Stimulated activated effector memory CD8-positive, alpha-beta T cell treated with anti-CD3 and anti-CD28 coated beads, Interleukin-12 subunit alpha, Interleukin-12 subunit beta, amount 100 ng/mL, for 72 hours (primary cell): ENCODE measurements around the gene ERN2.

Experiments used
- ATAC-seq: fragments of 150-1000 bp; cut with Tn5 transposase; 2 replicates; pipeline ENCODE4 v1.10.0; 2021
- DNase-seq, 2 donors: peaks; one replicate each; pipeline ENCODE4 v3.0.0; 2021 to 2022; ENCODE audit warnings: low spot score in 2 of 2
- H3K27ac Mint-ChIP-seq: one replicate; pipeline ENCODE4 v1.8.0; 2022; ENCODE audit warnings: mild to moderate bottlenecking, mixed read lengths
- H3K36me3 Mint-ChIP-seq: one replicate; pipeline ENCODE4 v1.8.0; 2022; ENCODE audit warnings: mild to moderate bottlenecking, mixed read lengths
- H3K4me1 Mint-ChIP-seq: one replicate; pipeline ENCODE4 v1.8.0; 2022; ENCODE audit warnings: mixed read lengths
- H3K4me3 Mint-ChIP-seq: one replicate; pipeline ENCODE4 v1.8.0; 2022; ENCODE audit warnings: mild to moderate bottlenecking, mixed read lengths
- H3K9me3 Mint-ChIP-seq: one replicate; pipeline ENCODE4 v1.8.0; 2022; ENCODE audit warnings: mixed read lengths

Gene ERN2

DNA sequence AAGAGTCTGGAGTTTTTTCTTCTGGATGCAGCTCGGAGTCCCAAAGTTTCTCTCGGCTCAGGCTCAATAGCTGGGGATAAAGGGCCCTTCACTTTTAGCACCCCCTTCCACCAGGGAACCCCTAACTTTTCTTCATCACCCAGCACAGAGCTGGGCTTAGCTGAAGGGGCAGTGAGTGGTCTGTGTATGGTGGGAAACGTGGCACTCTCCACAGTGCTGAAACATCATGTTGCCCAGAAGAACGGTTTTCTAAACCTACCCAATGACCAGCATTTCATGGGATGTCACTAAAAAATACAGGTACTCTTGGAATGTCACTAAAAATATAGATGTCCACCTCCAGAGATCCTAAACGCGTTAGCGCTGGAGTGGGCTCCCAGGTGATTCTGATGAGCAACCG is 12.0 kb downstream of the ERN2 start:
- H3K9me3 Mint-ChIP-seq = peaks cover 7% of the 10 kb centered on the region
- no peak for DNase-seq
- H3K4me1 Mint-ChIP-seq = peaks cover 11% of the 10 kb centered on the region
- ATAC-seq = no peak
- H3K27ac Mint-ChIP-seq = no peak overlapping the region
- H3K36me3 Mint-ChIP-seq = no peaks in the 10 kb centered on the region
- H3K4me3 Mint-ChIP-seq = no peak overlapping the region

DNA sequence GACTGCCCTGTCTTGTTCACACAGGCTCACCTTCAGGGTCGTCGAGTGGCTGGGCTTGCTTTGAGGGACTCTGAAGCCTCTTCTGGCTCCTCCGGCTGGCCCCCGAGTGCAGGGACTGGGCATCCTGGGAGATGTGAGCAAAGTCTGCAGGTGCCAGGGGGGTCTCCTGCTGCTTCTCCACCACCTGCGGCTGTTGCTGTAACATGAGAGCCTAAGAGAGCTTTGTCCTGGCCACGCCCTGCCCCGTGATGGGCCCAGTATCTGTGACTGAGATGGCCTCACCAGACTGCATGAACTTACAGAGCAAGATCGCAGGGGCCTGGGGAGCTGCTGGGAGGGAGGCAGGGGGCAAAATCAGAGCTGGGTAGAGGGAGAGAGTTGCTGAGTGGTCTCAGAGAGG is 12.5 kb downstream of the ERN2 start:
- DNase-seq (no peak), ATAC-seq (no peak)
- Mint-ChIP-seq H3K36me3 (no peaks in the 10 kb centered on the region), H3K9me3 (peaks cover 7% of the 10 kb centered on the region), H3K4me1 (peaks cover 11% of the 10 kb centered on the region), H3K27ac (no peak overlapping the region), H3K4me3 (no peak overlapping the region)

DNA sequence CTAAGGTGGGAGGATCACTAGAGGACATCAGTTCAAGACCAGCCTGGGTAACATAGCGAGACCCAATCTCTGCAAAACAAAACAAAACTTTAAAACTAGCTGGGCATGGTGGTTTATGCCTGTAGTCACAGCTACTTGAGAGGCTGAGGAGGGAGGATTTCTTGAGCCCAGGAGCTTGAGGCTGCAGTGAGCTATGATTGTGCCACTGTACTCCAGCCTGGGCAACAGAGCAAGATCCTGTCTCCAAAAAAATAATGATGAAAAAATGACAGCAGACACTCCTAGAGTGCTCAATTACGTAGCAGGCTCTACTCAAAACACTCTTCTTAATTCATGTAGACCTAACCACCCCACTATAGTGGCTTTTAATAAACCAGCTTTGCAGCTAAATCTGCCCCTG is 12.9 kb downstream of the ERN2 start:
- ATAC-seq = no peak
- Mint-ChIP-seq H3K4me1 (peaks cover 11% of the 10 kb centered on the region), H3K36me3 (no peaks in the 10 kb centered on the region), H3K4me3 (no peak overlapping the region), H3K27ac (no peak overlapping the region), H3K9me3 (peaks cover 7% of the 10 kb centered on the region)
- no peak for DNase-seq

DNA sequence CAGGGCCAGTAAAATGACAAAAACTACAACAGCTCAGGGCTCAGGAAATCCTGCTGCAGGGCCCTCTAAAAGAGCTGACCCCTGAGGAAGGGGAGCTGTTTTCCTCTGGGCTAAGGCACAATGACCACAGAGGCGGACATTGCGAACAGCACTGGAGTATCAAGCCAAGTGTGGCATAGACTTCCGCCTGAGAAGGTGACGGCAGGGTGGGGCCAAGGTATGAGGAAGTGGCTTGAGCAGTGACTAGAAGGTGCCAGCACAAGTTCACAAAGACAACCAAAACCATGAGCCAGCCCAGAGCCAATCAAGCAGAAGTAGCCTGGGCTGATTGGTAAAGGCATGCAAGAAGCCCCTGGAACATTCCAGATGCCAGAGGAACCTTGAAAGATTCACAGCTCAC is 13.9 kb downstream of the ERN2 start:
- peaks cover 7% of the 10 kb centered on the region for H3K9me3 Mint-ChIP-seq
- peak; percentile 81 for ATAC-seq
- DNase-seq = no peak
- H3K27ac Mint-ChIP-seq = peak overlapping the region; percentile 40
- no peak overlapping the region for H3K4me3 Mint-ChIP-seq
- no peaks in the 10 kb centered on the region for H3K36me3 Mint-ChIP-seq
- peaks cover 11% of the 10 kb centered on the region for H3K4me1 Mint-ChIP-seq

DNA sequence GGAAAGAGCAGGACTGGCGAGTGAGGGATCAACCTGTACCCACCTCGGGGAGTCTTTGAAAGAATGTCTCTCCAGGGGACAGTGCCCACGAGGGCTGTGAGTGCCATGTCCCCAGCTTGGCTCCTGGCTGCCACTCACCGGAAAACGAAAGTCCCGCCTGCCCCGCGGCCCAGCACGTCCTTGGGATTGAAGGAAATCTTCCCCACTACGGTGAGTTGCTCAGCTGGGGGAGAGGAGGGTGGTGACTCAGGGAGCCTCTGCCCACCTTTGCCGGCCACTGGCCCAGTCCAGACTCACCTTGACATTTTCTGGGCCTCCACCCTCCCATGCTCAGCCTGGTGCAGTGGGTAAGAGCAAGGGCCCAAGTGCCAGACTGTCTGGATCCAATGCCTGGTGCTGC is 17.3 kb downstream of the ERN2 start:
- Mint-ChIP-seq H3K4me1 (peaks cover 11% of the 10 kb centered on the region), H3K36me3 (peaks cover 7% of the 10 kb centered on the region), H3K4me3 (no peak overlapping the region), H3K27ac (no peak overlapping the region), H3K9me3 (no peaks in the 10 kb centered on the region)
- no peak for ATAC-seq
- no peak for DNase-seq

DNA sequence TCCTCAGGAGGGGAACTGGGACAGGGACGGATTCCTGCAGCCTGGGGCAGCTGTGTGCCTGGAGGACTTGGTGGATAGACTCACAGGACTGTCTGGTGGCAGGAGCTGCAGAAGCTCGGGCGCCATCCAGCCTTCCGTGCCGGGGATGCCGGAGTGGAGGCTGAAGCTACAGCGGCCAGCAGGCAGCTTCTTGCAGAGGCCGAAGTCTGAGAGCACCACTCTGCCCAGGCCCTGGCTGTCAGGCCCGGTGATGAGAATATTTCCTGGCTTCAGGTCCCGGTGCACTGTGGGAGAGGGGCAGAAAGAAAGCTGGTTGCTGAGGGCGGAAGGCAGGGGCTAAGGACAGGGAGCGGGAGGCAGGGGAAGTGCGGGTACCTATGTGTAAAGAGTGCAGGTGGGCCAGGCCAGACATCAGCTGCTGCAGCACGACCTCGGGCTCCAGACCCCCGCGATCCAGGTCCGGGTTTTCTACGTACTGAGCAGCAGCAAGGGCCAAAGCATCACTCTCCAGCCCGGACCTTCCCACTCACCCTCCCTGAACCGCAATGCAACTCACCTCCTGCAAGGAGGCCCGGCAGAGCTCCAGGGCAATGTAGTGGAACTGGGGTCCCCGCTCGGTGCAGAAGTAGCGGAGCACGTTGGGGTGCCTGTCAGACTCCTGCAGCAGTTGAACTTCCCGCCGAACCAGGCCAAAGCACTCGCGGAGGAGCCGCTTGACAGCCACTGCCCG is 18.2 kb downstream of the ERN2 start:
- DNase-seq (no peak), ATAC-seq (no peak)
- Mint-ChIP-seq H3K36me3 (peaks cover 14% of the 10 kb centered on the region), H3K4me1 (peaks cover 11% of the 10 kb centered on the region), H3K9me3 (no peaks in the 10 kb centered on the region), H3K27ac (no peak overlapping the region), H3K4me3 (no peak overlapping the region)

DNA sequence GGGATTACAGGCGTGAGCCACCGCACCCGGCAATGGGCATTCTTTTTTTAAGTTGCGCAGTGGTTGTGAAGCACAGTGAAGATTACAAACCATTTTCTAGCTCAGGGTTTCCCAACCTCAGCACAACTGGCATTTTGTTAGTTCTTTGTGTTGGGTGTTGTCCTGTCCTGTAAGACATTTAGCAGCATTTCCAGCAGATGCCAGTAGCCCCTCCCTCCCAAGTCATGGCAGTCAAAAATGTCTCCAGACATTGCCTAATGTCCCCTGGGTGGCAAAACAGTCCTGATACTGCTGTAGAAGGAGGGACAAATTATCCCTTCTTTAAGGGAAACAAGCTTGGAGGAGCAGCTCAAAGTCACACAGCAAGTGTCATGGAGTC is 18.8 kb downstream of the ERN2 start:
- Mint-ChIP-seq H3K9me3 (no peaks in the 10 kb centered on the region), H3K27ac (no peak overlapping the region), H3K4me3 (no peak overlapping the region), H3K4me1 (peaks cover 8% of the 10 kb centered on the region), H3K36me3 (peaks cover 20% of the 10 kb centered on the region)
- no peak for DNase-seq
- ATAC-seq = no peak

DNA sequence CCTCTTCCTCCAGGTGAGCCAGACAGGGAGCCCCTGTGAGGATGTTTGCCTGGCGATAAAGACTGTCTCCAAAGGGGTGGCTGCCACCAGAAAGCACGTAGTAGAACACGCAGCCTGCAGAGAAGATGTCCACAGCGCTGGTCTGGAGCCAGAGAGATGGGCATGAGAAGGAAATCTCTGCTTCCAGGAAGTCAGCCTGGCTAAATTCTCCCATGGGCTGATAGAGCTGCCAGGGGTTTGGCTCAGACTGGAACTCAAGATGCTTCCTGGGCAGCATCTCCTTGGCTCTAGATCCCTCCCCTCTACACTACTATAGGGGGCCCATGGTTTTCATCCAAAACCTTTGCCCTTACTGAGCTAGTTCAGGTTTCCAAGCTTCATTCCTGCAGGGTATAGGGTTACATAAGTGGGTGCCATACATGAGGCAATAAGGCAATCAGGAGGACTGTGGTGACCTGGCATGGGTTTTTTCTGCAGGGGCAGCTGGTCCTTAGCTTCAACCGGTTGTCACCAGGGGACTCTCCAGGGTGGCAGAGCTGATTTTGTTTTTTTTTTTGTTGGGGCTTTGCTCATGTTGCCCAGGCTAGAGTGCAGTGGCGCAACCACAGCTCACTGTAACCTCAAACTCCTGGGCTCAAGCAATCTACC is 20.7 kb downstream of the ERN2 start:
- ATAC-seq = no peak
- no peak for DNase-seq
- peaks cover 39% of the 10 kb centered on the region for H3K36me3 Mint-ChIP-seq

DNA sequence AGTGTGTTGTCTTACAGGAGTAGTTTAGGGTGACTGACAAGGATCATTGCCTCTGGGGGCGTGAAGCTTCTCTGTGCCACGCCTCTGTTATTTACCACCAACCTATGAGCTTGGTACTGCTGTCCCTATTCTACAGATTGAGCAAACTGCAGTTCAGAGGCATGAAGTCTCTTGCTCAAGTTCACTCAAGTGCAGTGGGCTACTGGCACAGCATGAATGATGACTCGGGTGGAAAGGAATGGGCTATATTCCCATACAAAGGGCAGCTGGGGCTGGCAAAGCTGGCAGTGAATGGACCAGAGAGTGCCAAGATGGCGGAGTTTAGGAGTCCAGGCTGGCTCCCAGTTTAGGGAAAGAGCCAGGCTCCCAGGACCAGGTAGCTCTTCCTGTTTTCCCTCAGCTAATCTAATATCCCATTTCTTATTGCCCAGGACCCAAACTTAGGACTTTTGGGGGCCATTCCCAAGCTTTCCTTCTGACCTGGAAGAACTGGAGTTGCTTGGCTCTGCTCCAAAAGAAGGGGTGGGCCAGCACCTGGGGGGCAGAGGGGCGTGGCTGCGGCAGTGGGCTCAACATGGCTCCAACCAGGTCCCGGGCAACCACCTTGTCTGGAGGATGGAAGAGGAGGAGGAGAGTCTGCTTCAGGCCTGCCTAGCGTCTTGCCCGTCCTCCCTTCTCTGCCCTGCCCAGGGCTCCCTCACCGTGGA is 21.4 kb downstream of the ERN2 start:
- Mint-ChIP-seq H3K4me1 (no peaks in the 10 kb centered on the region), H3K27ac (no peak overlapping the region), H3K4me3 (no peak overlapping the region), H3K36me3 (peaks cover 46% of the 10 kb centered on the region), H3K9me3 (no peaks in the 10 kb centered on the region)
- no peak for ATAC-seq
- no peak for DNase-seq

More for the DNA sequence above, 20.7 kb downstream of the ERN2 start:
- no peak overlapping the region for H3K4me3 Mint-ChIP-seq
- no peak overlapping the region for H3K27ac Mint-ChIP-seq
- H3K4me1 Mint-ChIP-seq = no peaks in the 10 kb centered on the region
- no peaks in the 10 kb centered on the region for H3K9me3 Mint-ChIP-seq

DNA sequence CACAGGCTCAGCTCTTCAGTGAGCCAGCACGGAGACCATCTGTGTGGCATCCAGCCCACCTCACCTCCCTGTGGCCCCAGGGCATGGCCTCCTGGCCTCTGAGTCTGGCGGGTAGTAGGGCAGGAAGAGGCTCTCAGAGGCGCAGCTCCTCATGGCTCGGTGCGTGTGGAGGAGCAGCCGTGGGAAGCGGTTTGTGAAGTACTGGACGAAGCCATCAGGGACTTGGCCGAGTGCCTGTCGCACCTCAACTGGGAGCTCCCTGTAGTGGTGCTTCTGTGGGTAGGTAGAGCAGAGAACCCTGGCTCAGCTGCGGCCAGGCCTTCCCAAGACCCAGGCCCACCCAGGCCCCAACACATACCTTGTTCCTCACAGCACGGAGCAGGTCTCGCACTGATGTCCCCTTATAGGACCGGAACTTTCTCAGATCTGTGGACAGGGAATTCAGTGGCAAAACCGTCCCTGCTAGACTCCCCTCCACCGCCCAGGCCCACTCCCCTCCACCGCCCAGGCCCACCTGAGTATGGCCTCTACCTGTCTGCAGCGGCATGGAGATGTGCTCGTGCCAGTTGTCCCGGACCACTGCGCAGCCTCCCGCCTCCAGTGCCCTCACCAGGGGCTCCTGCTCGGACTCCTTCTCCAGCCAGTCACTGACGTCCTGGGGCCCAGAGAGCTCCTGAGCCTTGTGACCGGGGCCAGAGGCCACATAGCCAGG is 22.1 kb downstream of the ERN2 start:
- H3K4me1 Mint-ChIP-seq = no peaks in the 10 kb centered on the region

DNA sequence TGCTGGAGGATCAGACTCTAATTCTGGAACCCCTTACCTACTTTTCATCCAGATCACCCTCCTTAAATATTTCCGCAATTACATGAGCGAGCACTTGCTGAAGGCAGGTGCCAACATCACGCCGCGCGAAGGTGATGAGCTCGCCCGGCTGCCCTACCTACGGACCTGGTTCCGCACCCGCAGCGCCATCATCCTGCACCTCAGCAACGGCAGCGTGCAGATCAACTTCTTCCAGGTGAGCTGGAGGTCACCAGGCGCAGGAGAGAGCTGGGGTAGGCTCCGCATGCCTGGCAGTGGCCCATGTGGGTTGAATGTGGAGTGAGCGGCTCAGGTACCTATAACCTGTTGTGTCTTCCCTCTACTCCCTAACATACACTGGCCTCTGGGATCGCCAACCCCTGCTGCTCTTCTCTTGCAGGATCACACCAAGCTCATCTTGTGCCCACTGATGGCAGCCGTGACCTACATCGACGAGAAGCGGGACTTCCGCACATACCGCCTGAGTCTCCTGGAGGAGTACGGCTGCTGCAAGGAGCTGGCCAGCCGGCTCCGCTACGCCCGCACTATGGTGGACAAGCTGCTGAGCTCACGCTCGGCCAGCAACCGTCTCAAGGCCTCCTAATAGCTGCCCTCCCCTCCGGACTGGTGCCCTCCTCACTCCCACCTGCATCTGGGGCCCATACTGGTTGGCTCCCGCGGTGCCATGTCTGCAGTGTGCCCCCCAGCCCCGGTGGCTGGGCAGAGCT is 23.4 kb downstream of the ERN2 start:
- DNase-seq = no peak
- H3K4me3 Mint-ChIP-seq = no peak overlapping the region
- H3K36me3 Mint-ChIP-seq = peaks cover 66% of the 10 kb centered on the region
- H3K9me3 Mint-ChIP-seq = no peaks in the 10 kb centered on the region
- ATAC-seq = no peak
- H3K4me1 Mint-ChIP-seq = no peaks in the 10 kb centered on the region
- H3K27ac Mint-ChIP-seq = no peak overlapping the region

More for the DNA sequence above, 22.1 kb downstream of the ERN2 start:
- no peak for DNase-seq
- no peak for ATAC-seq
- Mint-ChIP-seq H3K36me3 (peaks cover 53% of the 10 kb centered on the region), H3K9me3 (no peaks in the 10 kb centered on the region), H3K27ac (no peak overlapping the region), H3K4me3 (no peak overlapping the region)

DNA sequence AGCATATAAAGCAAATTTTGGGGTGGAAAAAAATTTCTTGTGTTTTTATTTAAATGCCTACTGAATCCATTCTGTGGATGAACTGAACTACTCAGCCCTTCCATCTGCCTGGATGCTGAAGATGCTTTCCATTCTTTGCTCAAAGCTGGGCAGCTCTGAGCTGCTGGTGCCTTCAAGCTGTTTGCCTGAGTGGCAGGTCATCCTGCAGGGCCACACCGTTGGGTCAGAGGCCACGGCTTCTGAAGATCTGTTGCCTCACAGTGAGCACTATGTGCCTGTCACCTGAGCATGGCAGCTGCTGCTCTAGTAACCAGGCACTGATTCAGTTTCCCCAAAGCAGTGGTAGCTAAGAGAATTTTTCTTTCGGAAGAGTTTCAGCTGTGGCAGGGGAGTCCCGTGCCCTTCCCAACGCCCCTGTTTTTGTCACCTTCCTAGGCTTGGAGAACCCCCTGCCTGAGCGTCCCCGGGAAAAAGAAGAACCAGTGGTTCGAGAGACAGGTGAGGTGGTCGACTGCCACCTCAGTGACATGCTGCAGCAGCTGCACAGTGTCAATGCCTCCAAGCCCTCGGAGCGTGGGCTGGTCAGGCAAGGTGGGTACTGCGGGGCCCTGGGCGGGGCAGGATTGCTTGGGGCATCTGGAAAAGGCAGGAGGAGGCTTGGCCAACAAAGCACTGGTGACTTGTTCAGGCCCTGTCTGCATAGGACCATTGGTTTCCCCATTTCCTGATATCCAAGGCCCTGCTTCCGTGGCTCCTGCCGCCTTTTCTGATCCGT is 25.8 kb downstream of the ERN2 start:
- Mint-ChIP-seq H3K27ac (no peak overlapping the region), H3K4me3 (no peak overlapping the region), H3K4me1 (no peaks in the 10 kb centered on the region), H3K36me3 (peaks cover 90% of the 10 kb centered on the region), H3K9me3 (no peaks in the 10 kb centered on the region)
- ATAC-seq (no peak), DNase-seq (no peak)

DNA sequence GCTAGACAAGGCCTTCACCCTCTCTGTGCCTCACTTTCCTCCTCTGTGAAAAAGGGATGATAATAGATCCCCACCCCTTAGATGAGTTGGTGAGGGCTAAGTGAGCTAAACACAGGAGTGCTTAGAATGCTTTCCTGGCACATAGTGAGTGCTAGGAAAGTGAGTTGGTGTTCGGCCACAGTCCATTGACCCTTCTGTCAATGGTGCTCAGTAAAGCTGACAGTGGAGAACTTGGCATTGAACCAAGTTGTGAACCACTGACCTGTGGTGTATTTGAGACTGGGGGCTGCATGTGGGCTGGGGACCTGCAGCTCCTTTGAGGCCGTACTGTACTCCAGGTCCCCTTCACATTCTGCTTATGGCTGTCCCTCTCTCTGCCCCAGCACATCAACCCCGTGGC is 29.5 kb downstream of the ERN2 start:
- Mint-ChIP-seq H3K27ac (no peak overlapping the region), H3K36me3 (peaks cover 93% of the 10 kb centered on the region), H3K4me3 (no peak overlapping the region), H3K9me3 (no peaks in the 10 kb centered on the region), H3K4me1 (peaks cover 14% of the 10 kb centered on the region)
- no peak for ATAC-seq
- no peak for DNase-seq

DNA sequence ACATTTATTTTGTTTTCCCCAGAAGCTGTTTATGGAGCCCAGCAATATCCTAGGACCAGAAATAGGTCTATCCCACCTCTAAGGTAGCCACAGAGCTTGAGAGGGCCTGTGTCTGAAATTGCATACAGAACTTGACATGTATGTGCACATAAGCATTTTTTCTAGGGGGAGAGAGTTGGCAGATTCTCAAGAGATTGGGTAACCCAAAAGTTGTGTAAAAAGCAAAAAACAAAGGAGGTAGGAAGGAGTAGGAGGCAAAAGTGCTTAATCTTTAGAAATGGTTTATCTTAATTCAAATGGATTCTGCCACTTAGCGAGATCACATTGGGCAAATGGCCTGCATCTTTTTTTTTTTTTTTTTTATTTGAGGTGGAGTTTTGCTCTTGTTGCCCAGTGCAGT is 30.8 kb downstream of the ERN2 start:
- no peak overlapping the region for H3K27ac Mint-ChIP-seq
- ATAC-seq = no peak
- peaks cover 80% of the 10 kb centered on the region for H3K36me3 Mint-ChIP-seq
- no peaks in the 10 kb centered on the region for H3K9me3 Mint-ChIP-seq
- DNase-seq = no peak
- no peak overlapping the region for H3K4me3 Mint-ChIP-seq
- H3K4me1 Mint-ChIP-seq = peaks cover 19% of the 10 kb centered on the region
